ENCODE measurements around the gene VDAC1. TPM values are rescaled to one million over a fixed set of nuclear protein-coding genes. Genes with fewer than 3 reads are reported as not detected.
A peak's percentile ranks its signal among the peaks of the same experiment; 100 is the strongest.

Gene VDAC1, protein sequence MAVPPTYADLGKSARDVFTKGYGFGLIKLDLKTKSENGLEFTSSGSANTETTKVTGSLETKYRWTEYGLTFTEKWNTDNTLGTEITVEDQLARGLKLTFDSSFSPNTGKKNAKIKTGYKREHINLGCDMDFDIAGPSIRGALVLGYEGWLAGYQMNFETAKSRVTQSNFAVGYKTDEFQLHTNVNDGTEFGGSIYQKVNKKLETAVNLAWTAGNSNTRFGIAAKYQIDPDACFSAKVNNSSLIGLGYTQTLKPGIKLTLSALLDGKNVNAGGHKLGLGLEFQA
- total RNA-seq, result 100 to 1,000 TPM; 202 to 226 TPM
- polyA plus RNA-seq (2013, experiment 1 of 2), result 205 TPM
- 193 TPM for polyA plus RNA-seq (2013, experiment 2 of 2)
- long read RNA-seq, experiment 1, transcript VDAC1-203 (9 exons, 1,873 nt), result major isoform, 41 of 147 reads
- long read RNA-seq, experiment 1, transcript VDAC1-202 (9 exons, 1,807 nt), result minor isoform, 23 of 147 reads
- long read RNA-seq, experiment 1, partial matches to known transcripts, result 31 of 147 reads
- long read RNA-seq, experiment 1, other reads (novel, unspliced or antisense), result 47 of 147 reads
- long read RNA-seq, experiment 2, transcript VDAC1-202 (9 exons, 1,807 nt), result minor isoform, 61 of 335 reads
- long read RNA-seq, experiment 2, transcript VDAC1-203 (9 exons, 1,873 nt), result major isoform, 236 of 335 reads
- long read RNA-seq, experiment 2, partial matches to known transcripts, result 16 of 335 reads
- long read RNA-seq, experiment 2, other reads (novel, unspliced or antisense), result 14 of 335 reads
- long read RNA-seq, experiment 3, transcript VDAC1-202 (9 exons, 1,807 nt), result minor isoform, 361 of 1,719 reads
- long read RNA-seq, experiment 3, transcript VDAC1-207 (4 exons, 635 nt), result minor isoform, 5 of 1,719 reads
- long read RNA-seq, experiment 3, transcript VDAC1-203 (9 exons, 1,873 nt), result major isoform, 1,287 of 1,719 reads
- long read RNA-seq, experiment 3, transcript VDAC1-201 (9 exons, 1,953 nt), result minor isoform, 5 of 1,719 reads
- long read RNA-seq, experiment 3, partial matches to known transcripts, result 17 of 1,719 reads
- long read RNA-seq, experiment 3, other reads (novel, unspliced or antisense), result 43 of 1,719 reads
- long read RNA-seq, experiment 4, transcript VDAC1-203 (9 exons, 1,873 nt), result major isoform, 199 of 294 reads
- long read RNA-seq, experiment 4, transcript VDAC1-202 (9 exons, 1,807 nt), result minor isoform, 70 of 294 reads
- long read RNA-seq, experiment 4, transcript VDAC1-207 (4 exons, 635 nt), result minor isoform, 8 of 294 reads
- long read RNA-seq, experiment 4, partial matches to known transcripts, result 4 of 294 reads
- long read RNA-seq, experiment 4, other reads (novel, unspliced or antisense), result 11 of 294 reads

DNA sequence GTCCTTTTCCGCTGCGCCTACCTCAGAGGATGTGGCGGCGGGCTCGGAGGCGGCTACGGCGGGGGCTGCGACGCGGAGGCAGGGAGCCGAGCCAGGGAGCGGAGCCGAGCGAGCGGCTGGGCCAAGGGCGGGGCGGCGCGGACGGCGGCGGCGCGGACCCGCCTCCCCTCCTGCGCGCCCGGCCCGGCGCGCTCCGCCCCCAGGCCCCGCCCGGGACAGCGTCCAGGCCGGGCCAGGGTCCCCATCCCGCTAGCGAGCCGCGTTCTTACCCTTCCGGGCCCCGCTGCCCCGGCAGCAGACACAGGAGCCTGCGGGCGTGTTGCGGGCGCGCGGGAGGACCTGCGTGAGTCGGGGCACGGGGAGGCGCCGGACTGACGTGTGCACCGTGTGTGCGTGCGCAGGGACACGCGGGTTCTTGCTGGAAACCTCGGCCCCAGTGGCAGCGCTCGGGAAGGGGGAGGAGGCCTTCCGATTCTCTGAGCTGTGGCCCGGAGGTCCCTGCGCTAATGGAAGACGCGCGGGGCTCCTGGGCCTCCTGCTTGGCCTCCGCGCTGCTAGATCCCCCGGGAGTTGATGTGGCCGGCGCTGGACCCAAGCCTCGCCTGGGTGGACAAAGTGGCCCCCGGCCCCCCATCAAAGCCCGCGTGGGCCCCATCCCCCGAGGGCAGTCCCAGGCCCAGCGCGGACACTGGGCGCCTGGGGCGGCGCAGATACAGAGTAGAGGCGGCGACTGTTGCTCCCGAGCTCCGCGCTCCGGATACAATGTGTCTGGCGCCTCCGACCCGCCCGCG lies at the start of gene VDAC1:
VDAC1 (minus strand) TSS at position 350 of the 791 bp plus-strand sequence. CDS start 11,963 bp downstream, outside the sequence.
- DNase-seq, result peak; percentile 89
- peak within 1 kb of the TSS; percentile 95 for H3K27ac ChIP-seq (ENCODE audit: low read depth, low read length)
- H3K27ac Mint-ChIP-seq, result peak within 1 kb of the TSS; percentile 97
- H3K9me3 Mint-ChIP-seq, result no peaks in the 10 kb centered on the region
- TF ChIP-seq, protein P1, sequence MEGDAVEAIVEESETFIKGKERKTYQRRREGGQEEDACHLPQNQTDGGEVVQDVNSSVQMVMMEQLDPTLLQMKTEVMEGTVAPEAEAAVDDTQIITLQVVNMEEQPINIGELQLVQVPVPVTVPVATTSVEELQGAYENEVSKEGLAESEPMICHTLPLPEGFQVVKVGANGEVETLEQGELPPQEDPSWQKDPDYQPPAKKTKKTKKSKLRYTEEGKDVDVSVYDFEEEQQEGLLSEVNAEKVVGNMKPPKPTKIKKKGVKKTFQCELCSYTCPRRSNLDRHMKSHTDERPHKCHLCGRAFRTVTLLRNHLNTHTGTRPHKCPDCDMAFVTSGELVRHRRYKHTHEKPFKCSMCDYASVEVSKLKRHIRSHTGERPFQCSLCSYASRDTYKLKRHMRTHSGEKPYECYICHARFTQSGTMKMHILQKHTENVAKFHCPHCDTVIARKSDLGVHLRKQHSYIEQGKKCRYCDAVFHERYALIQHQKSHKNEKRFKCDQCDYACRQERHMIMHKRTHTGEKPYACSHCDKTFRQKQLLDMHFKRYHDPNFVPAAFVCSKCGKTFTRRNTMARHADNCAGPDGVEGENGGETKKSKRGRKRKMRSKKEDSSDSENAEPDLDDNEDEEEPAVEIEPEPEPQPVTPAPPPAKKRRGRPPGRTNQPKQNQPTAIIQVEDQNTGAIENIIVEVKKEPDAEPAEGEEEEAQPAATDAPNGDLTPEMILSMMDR (conservative IDR thresholded peaks at IDR 0.05), result no peak
- peak within 1 kb of the TSS; percentile 99 for H3K4me3 ChIP-seq (ENCODE audit: low read length)
- peak within 1 kb of the TSS; percentile 85 for H3K4me3 Mint-ChIP-seq
- 0% methylated on average over 16 to 96 of the region's 96 CpGs for WGBS, 2 experiments (ENCODE audit: insufficient coverage in 1 of 2, insufficient read length in 1 of 2)
- H3K36me3 ChIP-seq (ENCODE audit: control insufficient read depth, insufficient read depth, low read length), result peaks cover 14% of the 10 kb centered on the region
- peak within 1 kb of the TSS; percentile 85 for H3K9ac ChIP-seq (ENCODE audit: extremely low read depth, low read length, poor library complexity, severe bottlenecking)
- no peaks in the 10 kb centered on the region for H3K9me3 ChIP-seq (ENCODE audit: control insufficient read depth, low read length)
- no peaks in the 10 kb centered on the region for H3K27me3 Mint-ChIP-seq (ENCODE audit: insufficient read depth)
- peaks cover 14% of the 10 kb centered on the region for H3K36me3 Mint-ChIP-seq (ENCODE audit: low read depth)
- H3K27me3 ChIP-seq (ENCODE audit: control insufficient read depth, insufficient read depth, low read length, poor library complexity, severe bottlenecking), result no peaks in the 10 kb centered on the region
- H3K4me1 ChIP-seq (ENCODE audit: control insufficient read depth, insufficient read depth, low read length), result peaks cover 4% of the 10 kb centered on the region
- peaks cover 23% of the 10 kb centered on the region for H3K4me1 Mint-ChIP-seq

DNA sequence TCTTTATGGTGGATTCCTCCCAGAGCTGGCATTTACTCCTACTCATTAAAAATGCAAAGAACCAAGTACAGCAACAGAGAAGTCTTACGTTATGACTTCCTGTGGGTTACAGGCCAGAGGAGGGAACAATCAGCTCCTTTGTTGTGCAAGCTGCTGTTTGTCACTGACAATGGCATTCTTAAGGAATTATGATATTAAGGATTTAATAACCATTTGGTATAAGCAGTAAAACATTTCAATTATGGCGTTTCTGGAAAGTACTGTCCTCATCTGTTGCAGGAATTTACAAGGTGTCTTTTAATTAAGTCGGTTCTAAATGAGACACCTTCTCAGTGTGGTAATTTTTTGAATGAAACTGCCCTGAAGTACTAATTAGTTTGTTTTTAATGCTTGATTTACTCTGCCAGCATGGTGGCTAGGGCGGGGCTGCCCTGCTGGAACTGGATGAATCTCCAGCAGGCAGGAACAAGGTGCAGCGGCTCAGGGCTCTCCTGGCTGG lies 49.1 kb upstream of the VDAC1 start:
- H3K9ac ChIP-seq (ENCODE audit: extremely low read depth, low read length, poor library complexity, severe bottlenecking), result no peak overlapping the region
- TF ChIP-seq, protein P1 (conservative IDR thresholded peaks at IDR 0.05), result no peak
- H3K27ac ChIP-seq (ENCODE audit: low read depth, low read length), result no peak overlapping the region
- H3K9me3 ChIP-seq (ENCODE audit: control insufficient read depth, low read length), result no peaks in the 10 kb centered on the region
- H3K9me3 Mint-ChIP-seq, result no peaks in the 10 kb centered on the region
- no peak overlapping the region for H3K4me3 Mint-ChIP-seq
- DNase-seq, result no peak
- no peaks in the 10 kb centered on the region for H3K36me3 ChIP-seq (ENCODE audit: control insufficient read depth, insufficient read depth, low read length)
- H3K27ac Mint-ChIP-seq, result no peak overlapping the region
- H3K4me1 Mint-ChIP-seq, result peaks cover 10% of the 10 kb centered on the region
- no peak overlapping the region for H3K4me3 ChIP-seq (ENCODE audit: low read length)
- H3K4me1 ChIP-seq (ENCODE audit: control insufficient read depth, insufficient read depth, low read length), result no peaks in the 10 kb centered on the region
- H3K36me3 Mint-ChIP-seq (ENCODE audit: low read depth), result no peaks in the 10 kb centered on the region
- no peaks in the 10 kb centered on the region for H3K27me3 ChIP-seq (ENCODE audit: control insufficient read depth, insufficient read depth, low read length, poor library complexity, severe bottlenecking)
- WGBS, 2 experiments (ENCODE audit: insufficient coverage in 1 of 2, insufficient read length in 1 of 2), result 65 to 67% methylated on average over 4 to 5 of the region's 5 CpGs
- no peaks in the 10 kb centered on the region for H3K27me3 Mint-ChIP-seq (ENCODE audit: insufficient read depth)
